Caco-2 (cell line): Measurements from ENCODE around the gene AVEN. TPM values are rescaled to one million over a fixed set of nuclear protein-coding genes. Genes with fewer than 3 reads are reported as not detected.

Source experiments
- BruUV-seq: library from RNA; stranded (reverse); fragments of 400-500 nt; replicated peaks from 2 replicates; lab custom pipeline; 2021; lab: Mats Ljungman, UMichigan
- CTCF ChIA-PET: fragments of 300-600 bp; sonication (Branson Sonifier 250); formaldehyde crosslinking; loops from one replicate; lab custom pipeline; 2022; ENCODE audit warnings: antibody characterized with exemption; lab: Charles Lee
- POLR2A ChIA-PET: fragments of 300-600 bp; sonication (Branson Sonifier 250); formaldehyde crosslinking; loops from one replicate; lab custom pipeline; 2022; ENCODE audit warnings: antibody characterized with exemption; lab: Charles Lee
- DNase-seq, 2 experiments: peaks; one replicate each; pipeline versions ENCODE4 v3.0.0 to v3.0.0-alpha.2; 2020 to 2022
- H3K27me3 ChIP-seq: replicated peaks from 2 replicates; pipeline ENCODE4 v1.6.0; 2011; ENCODE audit warnings: low read length; ENCODE audit not compliant: control insufficient read depth, insufficient read depth
- H3K36me3 ChIP-seq: 2 replicates; pipeline ENCODE4 v1.5.1; 2011; ENCODE audit warnings: low read length; ENCODE audit not compliant: control insufficient read depth, insufficient read depth
- H3K4me1 ChIP-seq: fragments of 250-450 bp; sonication (Bioruptor Pico); 2 replicates; pipeline ENCODE4 v1.5.1; 2020; ENCODE audit warnings: mild to moderate bottlenecking
- H3K4me3 ChIP-seq: 2 replicates; pipeline ENCODE4 v1.5.1; 2011; ENCODE audit warnings: low read depth, mild to moderate bottlenecking, control low read depth, low read length
- H3K9me3 ChIP-seq: fragments of 250-450 bp; sonication (Bioruptor Pico); 2 replicates; pipeline ENCODE4 v1.5.1; 2020; ENCODE audit warnings: mild to moderate bottlenecking, moderate library complexity
- H3K27ac Mint-ChIP-seq: one replicate; pipeline ENCODE4 v1.8.0; 2022; ENCODE audit warnings: mixed read lengths; ENCODE audit not compliant: unreplicated experiment
- H3K27me3 Mint-ChIP-seq: one replicate; pipeline ENCODE4 v1.8.0; 2022; ENCODE audit warnings: mixed read lengths; ENCODE audit not compliant: insufficient read depth, unreplicated experiment
- H3K36me3 Mint-ChIP-seq: one replicate; pipeline ENCODE4 v1.8.0; 2022; ENCODE audit warnings: mild to moderate bottlenecking, mixed read lengths; ENCODE audit not compliant: insufficient read depth, unreplicated experiment
- H3K4me1 Mint-ChIP-seq: one replicate; pipeline ENCODE4 v1.8.0; 2022; ENCODE audit warnings: low read depth, mixed read lengths; ENCODE audit not compliant: unreplicated experiment
- H3K4me3 Mint-ChIP-seq: one replicate; pipeline ENCODE4 v1.8.0; 2022; ENCODE audit warnings: mild to moderate bottlenecking, moderate library complexity, mixed read lengths; ENCODE audit not compliant: unreplicated experiment
- H3K9me3 Mint-ChIP-seq: one replicate; pipeline ENCODE4 v1.8.0; 2022; ENCODE audit warnings: mixed read lengths; ENCODE audit not compliant: unreplicated experiment
- CTCF ChIP-seq, 2 experiments: fragments of 200-600 bp in 1 of 2; IDR thresholded peaks; 1 replicate in 1 of 2; 2 replicates in 1 of 2; pipeline versions ENCODE4 v1.5.1 to v1.8.0; 2011 to 2022; ENCODE audit warnings: antibody characterized with exemption in 1 of 2, control low read depth in 1 of 2, inconsistent platforms in 1 of 2, low read depth in 1 of 2, low read length in 1 of 2, mild to moderate bottlenecking in 1 of 2, moderate library complexity in 1 of 2; ENCODE audit not compliant: insufficient read depth in 1 of 2, severe bottlenecking in 1 of 2, unreplicated experiment in 1 of 2
- intact Hi-C: fragments of 100-400 bp; cut with micrococcal nuclease; formaldehyde crosslinking; loops from one replicate; pipeline ENCODE4 v1.10.0; 2022; ENCODE audit not compliant: unreplicated experiment
- total RNA-seq: library from RNA; stranded (reverse); gene quantifications from 2 replicates; pipeline ENCODE4 v1.2.3, GENCODE V29; 2022

AVEN gene
- total RNA-seq, 1 experiment from 2014 or later, result 8.7 TPM

GRCh38 chr15:34027606-34028005, 11.4 kb downstream of the AVEN start:
- H3K4me3 ChIP-seq, result no peak overlapping the region
- no peaks in the 10 kb centered on the region for H3K4me1 Mint-ChIP-seq
- H3K4me1 ChIP-seq, result no peaks in the 10 kb centered on the region
- CTCF ChIA-PET, result no interaction called here
- H3K27ac Mint-ChIP-seq, result no peak overlapping the region
- POLR2A ChIA-PET, result no interaction called here
- no peaks in the 10 kb centered on the region for H3K36me3 Mint-ChIP-seq
- no peaks in the 10 kb centered on the region for H3K27me3 ChIP-seq
- no peak for DNase-seq
- no peaks in the 10 kb centered on the region for H3K9me3 ChIP-seq
- BruUV-seq, result no TSS peak
- intact Hi-C loops, result no loop called here
- no peak for TF ChIP-seq CTCF (IDR thresholded peaks at IDR 0.05; ENCODE audit: insufficient read depth in 1 of 2, low read depth in 1 of 2, low read length in 1 of 2, severe bottlenecking in 1 of 2, unreplicated experiment in 1 of 2)
- H3K27me3 Mint-ChIP-seq, result no peaks in the 10 kb centered on the region
- H3K9me3 Mint-ChIP-seq, result no peaks in the 10 kb centered on the region
- H3K4me3 Mint-ChIP-seq, result no peak overlapping the region
- H3K36me3 ChIP-seq, result no peaks in the 10 kb centered on the region

GRCh38 chr15:34025252-34025651, 13.8 kb downstream of the AVEN start:
- no peaks in the 10 kb centered on the region for H3K4me1 Mint-ChIP-seq
- H3K9me3 Mint-ChIP-seq, result no peaks in the 10 kb centered on the region
- no peaks in the 10 kb centered on the region for H3K36me3 ChIP-seq
- CTCF ChIA-PET, result no interaction called here
- H3K36me3 Mint-ChIP-seq, result no peaks in the 10 kb centered on the region
- H3K4me3 Mint-ChIP-seq, result no peak overlapping the region
- no peaks in the 10 kb centered on the region for H3K27me3 ChIP-seq
- no peaks in the 10 kb centered on the region for H3K9me3 ChIP-seq
- no peaks in the 10 kb centered on the region for H3K4me1 ChIP-seq
- TF ChIP-seq CTCF (IDR thresholded peaks at IDR 0.05; ENCODE audit: insufficient read depth in 1 of 2, low read depth in 1 of 2, low read length in 1 of 2, severe bottlenecking in 1 of 2, unreplicated experiment in 1 of 2), result no peak
- H3K27ac Mint-ChIP-seq, result no peak overlapping the region
- intact Hi-C loops, result no loop called here
- no peak overlapping the region for H3K4me3 ChIP-seq
- POLR2A ChIA-PET, result no interaction called here
- H3K27me3 Mint-ChIP-seq, result no peaks in the 10 kb centered on the region
- no TSS peak for BruUV-seq
- no peak for DNase-seq

- POLR2A ChIA-PET, result no interaction called here
- Mint-ChIP-seq H3K4me1 (no peaks in the 10 kb centered on the region), H3K4me3 (no peak overlapping the region), H3K27me3 (no peaks in the 10 kb centered on the region), H3K27ac (no peak overlapping the region), H3K36me3 (no peaks in the 10 kb centered on the region), H3K9me3 (no peaks in the 10 kb centered on the region)
- DNase-seq, result no peak
- no peak for TF ChIP-seq CTCF (IDR thresholded peaks at IDR 0.05; ENCODE audit: insufficient read depth in 1 of 2, low read depth in 1 of 2, low read length in 1 of 2, severe bottlenecking in 1 of 2, unreplicated experiment in 1 of 2)
- no TSS peak for BruUV-seq
- H3K4me3 ChIP-seq, result no peak overlapping the region
- H3K4me1 ChIP-seq, result no peaks in the 10 kb centered on the region
- H3K9me3 ChIP-seq, result no peaks in the 10 kb centered on the region
- no peaks in the 10 kb centered on the region for H3K27me3 ChIP-seq
- H3K36me3 ChIP-seq, result no peaks in the 10 kb centered on the region
- CTCF ChIA-PET, result no interaction called here
- intact Hi-C loops, result no loop called here
These were observed 15.1 kb downstream of the AVEN start for GRCh38 chr15:34023907-34024306.
